ENCODE data around the gene PRDM16. TPM values are rescaled to one million over a fixed set of nuclear protein-coding genes. Genes with fewer than 3 reads are reported as not detected.
A peak's percentile ranks its signal among the peaks of the same experiment; 100 is the strongest.

PRDM16 gene
- polyA plus RNA-seq, 1 donor from 2014 or later: 0.21 TPM

GRCh38 chr1:3115275-3116149, 46.5 kb downstream of the PRDM16 start:
- no peak overlapping the region for H2AFZ ChIP-seq (ENCODE audit: low read depth, low read length)
- no peaks in the 10 kb centered on the region for H3F3A ChIP-seq (ENCODE audit: insufficient read depth, low read length, poor library complexity, severe bottlenecking)
- H3K9ac ChIP-seq (ENCODE audit: low read length): no peak overlapping the region
- no peaks in the 10 kb centered on the region for H4K20me1 ChIP-seq (ENCODE audit: insufficient read depth)
- H3K27me3 ChIP-seq (ENCODE audit: insufficient read depth, low read depth, low read length): no peaks in the 10 kb centered on the region
- TF ChIP-seq, protein P1, sequence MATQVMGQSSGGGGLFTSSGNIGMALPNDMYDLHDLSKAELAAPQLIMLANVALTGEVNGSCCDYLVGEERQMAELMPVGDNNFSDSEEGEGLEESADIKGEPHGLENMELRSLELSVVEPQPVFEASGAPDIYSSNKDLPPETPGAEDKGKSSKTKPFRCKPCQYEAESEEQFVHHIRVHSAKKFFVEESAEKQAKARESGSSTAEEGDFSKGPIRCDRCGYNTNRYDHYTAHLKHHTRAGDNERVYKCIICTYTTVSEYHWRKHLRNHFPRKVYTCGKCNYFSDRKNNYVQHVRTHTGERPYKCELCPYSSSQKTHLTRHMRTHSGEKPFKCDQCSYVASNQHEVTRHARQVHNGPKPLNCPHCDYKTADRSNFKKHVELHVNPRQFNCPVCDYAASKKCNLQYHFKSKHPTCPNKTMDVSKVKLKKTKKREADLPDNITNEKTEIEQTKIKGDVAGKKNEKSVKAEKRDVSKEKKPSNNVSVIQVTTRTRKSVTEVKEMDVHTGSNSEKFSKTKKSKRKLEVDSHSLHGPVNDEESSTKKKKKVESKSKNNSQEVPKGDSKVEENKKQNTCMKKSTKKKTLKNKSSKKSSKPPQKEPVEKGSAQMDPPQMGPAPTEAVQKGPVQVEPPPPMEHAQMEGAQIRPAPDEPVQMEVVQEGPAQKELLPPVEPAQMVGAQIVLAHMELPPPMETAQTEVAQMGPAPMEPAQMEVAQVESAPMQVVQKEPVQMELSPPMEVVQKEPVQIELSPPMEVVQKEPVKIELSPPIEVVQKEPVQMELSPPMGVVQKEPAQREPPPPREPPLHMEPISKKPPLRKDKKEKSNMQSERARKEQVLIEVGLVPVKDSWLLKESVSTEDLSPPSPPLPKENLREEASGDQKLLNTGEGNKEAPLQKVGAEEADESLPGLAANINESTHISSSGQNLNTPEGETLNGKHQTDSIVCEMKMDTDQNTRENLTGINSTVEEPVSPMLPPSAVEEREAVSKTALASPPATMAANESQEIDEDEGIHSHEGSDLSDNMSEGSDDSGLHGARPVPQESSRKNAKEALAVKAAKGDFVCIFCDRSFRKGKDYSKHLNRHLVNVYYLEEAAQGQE (IDR thresholded peaks at IDR 0.05; ENCODE audit: borderline replicate concordance): no peak
- TF ChIP-seq POLR2AphosphoS5 (IDR thresholded peaks at IDR 0.05): peak; percentile 35
- no peak overlapping the region for H3K4me2 ChIP-seq (ENCODE audit: low read length)
- no peaks in the 10 kb centered on the region for H3K36me3 ChIP-seq (ENCODE audit: insufficient read depth, low read length)
- H3K79me2 ChIP-seq (replicated peaks; ENCODE audit: insufficient read depth, low read length): peaks cover 38% of the 10 kb centered on the region
- H3K27ac ChIP-seq (ENCODE audit: low read length): no peak overlapping the region
- H3K9me3 ChIP-seq (ENCODE audit: low read length): no peaks in the 10 kb centered on the region
- no peaks in the 10 kb centered on the region for H3K9me2 ChIP-seq (ENCODE audit: insufficient read depth, low read length)
- H3K4me3 ChIP-seq (ENCODE audit: low read length): no peak overlapping the region

DNA sequence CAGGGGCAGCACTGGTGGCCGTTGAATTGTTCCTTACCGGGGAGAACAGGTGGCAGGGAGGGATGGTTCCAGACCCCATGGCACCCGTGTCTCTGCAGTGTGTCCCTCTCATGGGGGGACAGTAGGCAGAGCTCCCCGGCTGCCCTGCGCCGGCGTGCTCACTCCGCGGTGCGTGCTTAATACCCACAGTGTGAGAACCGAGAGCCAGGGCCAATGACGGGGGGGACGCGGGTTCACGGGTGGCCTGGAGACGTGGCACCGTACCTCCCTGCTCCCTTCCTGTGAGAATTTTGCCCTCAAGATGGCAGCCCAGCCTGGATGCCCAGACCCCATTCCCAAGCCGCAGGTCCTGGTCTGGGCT, 47.1 kb downstream of the PRDM16 start:
- Histone ChIP-seq H3K36me3 (ENCODE audit: insufficient read depth, low read length) (no peaks in the 10 kb centered on the region), H3K79me2 (replicated peaks; ENCODE audit: insufficient read depth, low read length) (peaks cover 43% of the 10 kb centered on the region), H4K20me1 (ENCODE audit: insufficient read depth) (no peaks in the 10 kb centered on the region), H3F3A (ENCODE audit: insufficient read depth, low read length, poor library complexity, severe bottlenecking) (no peaks in the 10 kb centered on the region), H2AFZ (ENCODE audit: low read depth, low read length) (no peak overlapping the region), H3K4me2 (ENCODE audit: low read length) (no peak overlapping the region), H3K9ac (ENCODE audit: low read length) (no peak overlapping the region), H3K4me3 (ENCODE audit: low read length) (no peak overlapping the region), H3K9me3 (ENCODE audit: low read length) (no peaks in the 10 kb centered on the region), H3K27ac (ENCODE audit: low read length) (no peak overlapping the region), H3K9me2 (ENCODE audit: insufficient read depth, low read length) (no peaks in the 10 kb centered on the region), H3K27me3 (ENCODE audit: insufficient read depth, low read depth, low read length) (no peaks in the 10 kb centered on the region)
- TF ChIP-seq, protein P1 (IDR thresholded peaks at IDR 0.05; ENCODE audit: borderline replicate concordance): no peak
- TF ChIP-seq EZH2 (IDR thresholded peaks at IDR 0.05; ENCODE audit: borderline replicate concordance, insufficient read depth, low read length, poor library complexity, severe bottlenecking): no peak
- TF ChIP-seq, protein P2, sequence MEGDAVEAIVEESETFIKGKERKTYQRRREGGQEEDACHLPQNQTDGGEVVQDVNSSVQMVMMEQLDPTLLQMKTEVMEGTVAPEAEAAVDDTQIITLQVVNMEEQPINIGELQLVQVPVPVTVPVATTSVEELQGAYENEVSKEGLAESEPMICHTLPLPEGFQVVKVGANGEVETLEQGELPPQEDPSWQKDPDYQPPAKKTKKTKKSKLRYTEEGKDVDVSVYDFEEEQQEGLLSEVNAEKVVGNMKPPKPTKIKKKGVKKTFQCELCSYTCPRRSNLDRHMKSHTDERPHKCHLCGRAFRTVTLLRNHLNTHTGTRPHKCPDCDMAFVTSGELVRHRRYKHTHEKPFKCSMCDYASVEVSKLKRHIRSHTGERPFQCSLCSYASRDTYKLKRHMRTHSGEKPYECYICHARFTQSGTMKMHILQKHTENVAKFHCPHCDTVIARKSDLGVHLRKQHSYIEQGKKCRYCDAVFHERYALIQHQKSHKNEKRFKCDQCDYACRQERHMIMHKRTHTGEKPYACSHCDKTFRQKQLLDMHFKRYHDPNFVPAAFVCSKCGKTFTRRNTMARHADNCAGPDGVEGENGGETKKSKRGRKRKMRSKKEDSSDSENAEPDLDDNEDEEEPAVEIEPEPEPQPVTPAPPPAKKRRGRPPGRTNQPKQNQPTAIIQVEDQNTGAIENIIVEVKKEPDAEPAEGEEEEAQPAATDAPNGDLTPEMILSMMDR (IDR thresholded peaks at IDR 0.05; ENCODE audit: poor library complexity, severe bottlenecking): no peak
- TF ChIP-seq TAF1 (IDR thresholded peaks at IDR 0.05; ENCODE audit: low read depth): no peak
- TF ChIP-seq POLR2AphosphoS5 (IDR thresholded peaks at IDR 0.05): no peak
- no peak for TF ChIP-seq SMC3 (conservative IDR thresholded peaks at IDR 0.05; ENCODE audit: poor library complexity)
- TF ChIP-seq EP300 (conservative IDR thresholded peaks at IDR 0.05; ENCODE audit: poor library complexity, severe bottlenecking): no peak
- TF ChIP-seq MXI1 (conservative IDR thresholded peaks at IDR 0.05; ENCODE audit: poor library complexity, severe bottlenecking): no peak
- TF ChIP-seq RAD21 (conservative IDR thresholded peaks at IDR 0.05): no peak

Data from neural cell (in vitro differentiated cells).